Endodermal cell (in vitro differentiated cells): ENCODE results near the gene PCSK7. TPM values are rescaled to one million over a fixed set of nuclear protein-coding genes. Genes with fewer than 3 reads are reported as not detected.

Experiments used
- DNase-seq: peaks from one replicate; pipeline ENCODE4 v3.0.0-alpha.2; 2017
- H3K27ac ChIP-seq: 2 replicates; pipeline ENCODE4 v1.5.1; 2013; ENCODE audit warnings: mild to moderate bottlenecking, low read depth, low read length, moderate library complexity
- H3K27me3 ChIP-seq: 2 replicates; pipeline ENCODE4 v1.6.1; 2013; ENCODE audit warnings: mild to moderate bottlenecking, low read length, moderate library complexity; ENCODE audit not compliant: insufficient read depth, control insufficient read depth, poor library complexity, severe bottlenecking
- H3K36me3 ChIP-seq: 2 replicates; pipeline ENCODE4 v1.7.0; 2013; ENCODE audit warnings: mild to moderate bottlenecking, low read length, moderate library complexity; ENCODE audit not compliant: control insufficient read depth, insufficient read depth
- H3K4me1 ChIP-seq: one replicate; pipeline ENCODE4 v1.7.0; 2013; ENCODE audit warnings: low read length; ENCODE audit not compliant: control insufficient read depth, insufficient read depth
- H3K4me3 ChIP-seq: 2 replicates; pipeline ENCODE4 v1.5.1; 2013; ENCODE audit warnings: mild to moderate bottlenecking, low read length, moderate library complexity
- H3K9ac ChIP-seq: 2 replicates; pipeline ENCODE4 v1.6.1; 2013; ENCODE audit warnings: mild to moderate bottlenecking, low read length, moderate library complexity; ENCODE audit not compliant: poor library complexity, severe bottlenecking; ENCODE audit errors: extremely low read depth
- H3K9me3 ChIP-seq: 2 replicates; pipeline ENCODE4 v1.6.1; 2013; ENCODE audit warnings: mild to moderate bottlenecking, low read length, moderate library complexity; ENCODE audit not compliant: control insufficient read depth
- H3K27ac Mint-ChIP-seq: 2 replicates; pipeline ENCODE4 v1.8.0; 2020; ENCODE audit warnings: mixed read lengths
- H3K27me3 Mint-ChIP-seq: 2 replicates; pipeline ENCODE4 v1.8.0; 2021; ENCODE audit warnings: mild to moderate bottlenecking, mixed read lengths; ENCODE audit not compliant: insufficient read depth
- H3K36me3 Mint-ChIP-seq: 2 replicates; pipeline ENCODE4 v1.8.0; 2020; ENCODE audit warnings: low read depth, mixed read lengths
- H3K4me1 Mint-ChIP-seq: 2 replicates; pipeline ENCODE4 v1.8.0; 2020; ENCODE audit warnings: mixed read lengths
- H3K4me3 Mint-ChIP-seq: 2 replicates; pipeline ENCODE4 v1.8.0; 2020; ENCODE audit warnings: mild to moderate bottlenecking, moderate library complexity, mixed read lengths
- H3K9me3 Mint-ChIP-seq: 2 replicates; pipeline ENCODE4 v1.8.0; 2020; ENCODE audit warnings: mild to moderate bottlenecking, mixed read lengths
- CTCF ChIP-seq: fragments of 200-600 bp; sonication (generic); conservative IDR thresholded peaks from 2 replicates; pipeline ENCODE4 v1.5.0; 2021; ENCODE audit warnings: antibody characterized with exemption, mild to moderate bottlenecking
- WGBS, 2 experiments: methylation state at CpG; one replicate each; pipeline versions ENCODE4 v1.1.5 to v1.1.7; 2013; ENCODE audit warnings: missing lambda C conversion rate in 2 of 2, mixed read lengths in 1 of 2; ENCODE audit not compliant: insufficient coverage in 1 of 2, insufficient read length in 1 of 2; 5-methylcytosine and 5-hydroxymethylcytosine counted together
- total RNA-seq, 2 donors: library from RNA; stranded (reverse); fragmentation: NEBNext Ultra II Directional in 1 of 2; extraction: Animal tissue kit (Norgen Biotek cat#: 25700) in 1 of 2; gene quantifications; 2 replicates in 1 of 2; 3 replicates in 1 of 2; pipeline ENCODE4 v1.2.1, GENCODE V29; 2021

PCSK7 gene
- total RNA-seq, 2 donors from 2014 or later, result 56.5 to 58.6 TPM

GRCh38 chr11:117197006-117197405 is 34.9 kb downstream of the PCSK7 start:
- no peak overlapping the region for H3K9ac ChIP-seq
- Mint-ChIP-seq H3K27me3 (no peaks in the 10 kb centered on the region), H3K4me1 (peaks cover 33% of the 10 kb centered on the region), H3K27ac (no peak overlapping the region), H3K9me3 (no peaks in the 10 kb centered on the region), H3K4me3 (no peak overlapping the region), H3K36me3 (peaks cover 23% of the 10 kb centered on the region)
- WGBS, 2 experiments, result 91 to 98% methylated on average over 5 to 7 of the region's 7 CpGs
- H3K27me3 ChIP-seq, result no peaks in the 10 kb centered on the region
- no peak overlapping the region for H3K27ac ChIP-seq
- no peaks in the 10 kb centered on the region for H3K9me3 ChIP-seq
- peaks cover 8% of the 10 kb centered on the region for H3K36me3 ChIP-seq
- H3K4me1 ChIP-seq, result peaks cover 13% of the 10 kb centered on the region
- DNase-seq, result no peak
- TF ChIP-seq CTCF, result no peak
- H3K4me3 ChIP-seq, result no peak overlapping the region

- Histone ChIP-seq H3K9ac (no peak overlapping the region), H3K4me1 (peaks cover 10% of the 10 kb centered on the region), H3K27me3 (no peaks in the 10 kb centered on the region), H3K4me3 (no peak overlapping the region), H3K36me3 (no peaks in the 10 kb centered on the region), H3K27ac (no peak overlapping the region), H3K9me3 (no peaks in the 10 kb centered on the region)
- H3K27me3 Mint-ChIP-seq, result no peaks in the 10 kb centered on the region
- no peaks in the 10 kb centered on the region for H3K9me3 Mint-ChIP-seq
- peaks cover 27% of the 10 kb centered on the region for H3K36me3 Mint-ChIP-seq
- WGBS, 2 experiments, result 93 to 96% methylated on average over 19 of the region's 19 CpGs
- H3K4me3 Mint-ChIP-seq, result no peak overlapping the region
- no peak overlapping the region for H3K27ac Mint-ChIP-seq
- TF ChIP-seq CTCF, result no peak
- no peak for DNase-seq
- H3K4me1 Mint-ChIP-seq, result peaks cover 28% of the 10 kb centered on the region
Measured at GRCh38 chr11:117195761-117196160, 36.1 kb downstream of the PCSK7 start.

- Mint-ChIP-seq H3K4me1 (peaks cover 23% of the 10 kb centered on the region), H3K9me3 (no peaks in the 10 kb centered on the region), H3K27me3 (no peaks in the 10 kb centered on the region), H3K36me3 (peaks cover 31% of the 10 kb centered on the region), H3K27ac (no peak overlapping the region), H3K4me3 (no peak overlapping the region)
- no peaks in the 10 kb centered on the region for H3K9me3 ChIP-seq
- H3K4me1 ChIP-seq, result peaks cover 10% of the 10 kb centered on the region
- H3K27ac ChIP-seq, result no peak overlapping the region
- TF ChIP-seq CTCF, result no peak
- H3K27me3 ChIP-seq, result no peaks in the 10 kb centered on the region
- H3K9ac ChIP-seq, result no peak overlapping the region
- no peak overlapping the region for H3K4me3 ChIP-seq
- H3K36me3 ChIP-seq, result no peaks in the 10 kb centered on the region
- DNase-seq, result no peak
- WGBS, 2 experiments, result 90 to 92% methylated on average over 4 of the region's 4 CpGs
Measured at GRCh38 chr11:117195258-117195657, 36.6 kb downstream of the PCSK7 start.
